GM12875 (cell line): ENCODE results near the gene KRT74.

Experiments used
- H3K4me3 ChIP-seq: one replicate; pipeline ENCODE4 v1.5.1; 2011; ENCODE audit warnings: low read depth, low read length, control low read depth
- CTCF ChIP-seq: IDR thresholded peaks from 2 replicates; pipeline ENCODE4 v1.5.1; 2011; ENCODE audit warnings: low read depth, mild to moderate bottlenecking, control low read depth, inconsistent platforms, low read length, moderate library complexity, borderline replicate concordance; ENCODE audit not compliant: insufficient read depth

The KRT74 gene

GRCh38 chr12:52532636-52533035 is 41.0 kb downstream of the KRT74 start:
- no peak overlapping the region for H3K4me3 ChIP-seq
- no peak for TF ChIP-seq CTCF

- no peak for TF ChIP-seq CTCF
- no peak overlapping the region for H3K4me3 ChIP-seq
These were observed 41.9 kb downstream of the KRT74 start for GRCh38 chr12:52531566-52532300.

- no peak for TF ChIP-seq CTCF
- no peak overlapping the region for H3K4me3 ChIP-seq
These were observed 42.7 kb downstream of the KRT74 start for GRCh38 chr12:52530905-52531304.

- no peak overlapping the region for H3K4me3 ChIP-seq
- no peak for TF ChIP-seq CTCF
These were observed 43.3 kb downstream of the KRT74 start for GRCh38 chr12:52530366-52530765.

- no peak for TF ChIP-seq CTCF
- no peak overlapping the region for H3K4me3 ChIP-seq
These were observed 43.8 kb downstream of the KRT74 start for GRCh38 chr12:52529846-52530245.

- TF ChIP-seq CTCF: no peak
- H3K4me3 ChIP-seq: no peak overlapping the region
These were observed 44.2 kb downstream of the KRT74 start for GRCh38 chr12:52529417-52529816.

- no peak for TF ChIP-seq CTCF
- no peak overlapping the region for H3K4me3 ChIP-seq
These were observed 45.0 kb downstream of the KRT74 start for GRCh38 chr12:52528641-52529143.
